ENCODE measurements around the gene TRPC4AP. TPM values are rescaled to one million over a fixed set of nuclear protein-coding genes. Genes with fewer than 3 reads are reported as not detected.

TRPC4AP gene
- total and polyA plus RNA-seq, 10 of the 15 experiments (the other 5 are each of a cell fraction or from before 2014, with no cell fraction given), result 1.1 to 61.7 (median 41.2) TPM

DNA sequence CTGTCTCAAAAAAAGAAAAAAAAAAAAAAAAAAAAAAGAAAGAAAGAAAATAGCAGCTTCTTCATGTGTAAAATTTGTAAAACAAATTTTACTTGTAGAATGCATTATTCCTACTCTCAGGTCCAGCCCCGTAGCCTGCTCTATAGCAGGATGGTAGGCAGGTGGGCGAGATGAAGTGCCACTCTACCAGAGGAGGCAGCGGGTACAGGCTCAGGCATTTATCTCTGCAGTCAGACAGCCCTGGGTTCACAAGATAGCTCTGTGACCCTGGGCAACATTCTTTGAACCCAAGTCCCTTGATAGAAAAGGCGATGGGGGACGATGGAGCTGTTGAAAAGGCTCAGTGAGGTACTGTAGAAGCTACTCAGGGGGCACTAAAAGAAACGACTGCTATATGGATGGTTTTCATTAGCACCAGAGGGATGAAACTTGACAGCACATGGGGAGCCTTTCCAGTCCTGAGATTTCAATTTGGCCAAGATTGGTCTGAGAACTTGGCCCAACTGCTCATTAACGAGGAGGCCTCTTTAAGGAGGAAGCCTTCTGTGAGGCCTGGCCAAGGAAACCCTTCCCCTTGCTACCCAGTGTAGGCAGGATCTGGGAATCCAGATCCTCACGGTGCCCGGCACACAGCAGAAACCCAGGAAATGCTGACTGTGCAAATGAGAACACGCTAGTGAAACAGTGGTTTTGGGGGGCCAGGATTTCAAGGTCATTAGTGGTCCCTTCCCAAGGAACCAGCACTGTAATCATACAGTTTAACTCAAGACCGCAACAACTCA lies 73.8 kb downstream of the TRPC4AP start:
- Histone ChIP-seq H3K27ac (ENCODE audit: control insufficient read depth, insufficient read depth) (no peak overlapping the region), H3K79me2 (ENCODE audit: control insufficient read depth, insufficient read depth, low read length) (no peaks in the 10 kb centered on the region), H3K4me1 (ENCODE audit: control insufficient read depth, insufficient read depth, low read length) (no peaks in the 10 kb centered on the region; the same call in 1 of the 2 replicates), H4K20me1 (ENCODE audit: control insufficient read depth, insufficient read depth) (no peaks in the 10 kb centered on the region; the same call in 1 of the 2 replicates), H3K9me3 (replicated peaks; ENCODE audit: control insufficient read depth, insufficient read depth, low read length) (no peaks in the 10 kb centered on the region), H3K36me3 (ENCODE audit: control insufficient read depth in 2 of 2, insufficient read depth in 2 of 2, low read length in 1 of 2) (peaks cover 9 to 19% of the 10 kb centered on the region in 2 experiments; a peak in 3 of 4 replicates), H3K27me3 (replicated peaks in 1 of 2; ENCODE audit: control insufficient read depth in 2 of 2, insufficient read depth in 2 of 2, low read length in 1 of 2) (no peaks in the 10 kb centered on the region), H3K4me2 (ENCODE audit: control insufficient read depth, insufficient read depth) (no peak overlapping the region), H3K9ac (ENCODE audit: control insufficient read depth, insufficient read depth, low read length) (no peak overlapping the region), H3K4me3 (no peak overlapping the region), H2AFZ (ENCODE audit: control insufficient read depth, low read depth, low read length) (no peak overlapping the region)
- no peak for FAIRE-seq
- no peak for ATAC-seq
- ChIA-PET RAD21 (ENCODE audit: unreplicated experiment) (no interaction called here), CTCF (interaction anchor here (0.8 to 1.4 kb wide), 2 partner anchors 78 to 183 kb away, joined by 3 read pairs; no protein-coding TSS in a partner anchor), POLR2A (no interaction called here), SMC1A (ENCODE audit: uncharacterized antibody, unreplicated experiment) (no interaction called here)
- 87% methylated on average over 11 of the region's 11 CpGs for WGBS (ENCODE audit: insufficient coverage, insufficient replicate concordance, low lambda C conversion rate, missing lambda C conversion rate)
- in situ Hi-C loops (cut with MboI), result no loop called here
- no peak for TF ChIP-seq FOS (IDR thresholded peaks at IDR 0.05; ENCODE audit: borderline replicate concordance, extremely low read depth, insufficient read length)
- TF ChIP-seq ZNF274 (IDR thresholded peaks at IDR 0.05; ENCODE audit: insufficient read depth, insufficient read length), result no peak
- TF ChIP-seq ZNF687 (IDR thresholded peaks at IDR 0.05), result no peak
- TF ChIP-seq CHD2 (IDR thresholded peaks at IDR 0.05; ENCODE audit: borderline replicate concordance, low read depth, low read length), result no peak
- TF ChIP-seq MEF2A (IDR thresholded peaks at IDR 0.05; ENCODE audit: insufficient read depth, low read depth, low read length), result no peak
- TF ChIP-seq ESRRA (IDR thresholded peaks at IDR 0.05; ENCODE audit: low read length), result no peak
- no peak for TF ChIP-seq STAT3 (IDR thresholded peaks at IDR 0.05; ENCODE audit: low read depth, low read length)
- no peak for TF ChIP-seq SMC3 (IDR thresholded peaks at IDR 0.05; ENCODE audit: borderline replicate concordance, low read length)
- TF ChIP-seq HDGF (IDR thresholded peaks at IDR 0.05), result no peak
- no peak for TF ChIP-seq CTCF (IDR thresholded peaks at IDR 0.05 in 2 of 3, conservative IDR thresholded peaks at IDR 0.05 in 1 of 3; ENCODE audit: control insufficient read depth in 2 of 3, extremely low read depth in 1 of 3, insufficient read depth in 1 of 3, low read depth in 3 of 3, low read length in 3 of 3)
- TF ChIP-seq, protein P1, sequence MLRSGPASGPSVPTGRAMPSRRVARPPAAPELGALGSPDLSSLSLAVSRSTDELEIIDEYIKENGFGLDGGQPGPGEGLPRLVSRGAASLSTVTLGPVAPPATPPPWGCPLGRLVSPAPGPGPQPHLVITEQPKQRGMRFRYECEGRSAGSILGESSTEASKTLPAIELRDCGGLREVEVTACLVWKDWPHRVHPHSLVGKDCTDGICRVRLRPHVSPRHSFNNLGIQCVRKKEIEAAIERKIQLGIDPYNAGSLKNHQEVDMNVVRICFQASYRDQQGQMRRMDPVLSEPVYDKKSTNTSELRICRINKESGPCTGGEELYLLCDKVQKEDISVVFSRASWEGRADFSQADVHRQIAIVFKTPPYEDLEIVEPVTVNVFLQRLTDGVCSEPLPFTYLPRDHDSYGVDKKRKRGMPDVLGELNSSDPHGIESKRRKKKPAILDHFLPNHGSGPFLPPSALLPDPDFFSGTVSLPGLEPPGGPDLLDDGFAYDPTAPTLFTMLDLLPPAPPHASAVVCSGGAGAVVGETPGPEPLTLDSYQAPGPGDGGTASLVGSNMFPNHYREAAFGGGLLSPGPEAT (IDR thresholded peaks at IDR 0.05; ENCODE audit: low read depth), result no peak
- intact Hi-C loops (cut with micrococcal nuclease; ENCODE audit: unreplicated experiment), result no loop called here
- no TSS peak for BruUV-seq (replicated peaks)
- DNase-seq (ENCODE audit: low read depth, low spot score), result no peak

Data from GM12878 (cell line).